H1 (cell line): ENCODE measurements around the gene TARBP2. TPM values are rescaled to one million over a fixed set of nuclear protein-coding genes. Genes with fewer than 3 reads are reported as not detected.

Experiments used
- SIN3A ChIP-seq, 2 experiments: IDR thresholded peaks in 1 of 2; conservative IDR thresholded peaks in 1 of 2; 2 replicates each; pipeline ENCODE4 v1.6.1; 2011 to 2012; ENCODE audit warnings: low read length in 2 of 2, improper control_type of control experiment in 1 of 2, low read depth in 1 of 2, mild to moderate bottlenecking in 1 of 2
- polyA plus RNA-seq, 7 experiments: library from polyadenylated mRNA; depleted of rRNA in 3 of 7; stranded (reverse) in 5 of 7; unstranded in 2 of 7; fragments of >200 nt in 5 of 7; fragments of 200-250 nt in 2 of 7; gene quantifications; 1 replicate in 5 of 7; 2 replicates in 1 of 7; 4 replicates in 1 of 7; pipeline versions ENCODE4 v1.2.1 to v1.2.3, GENCODE V29; 2011 to 2013; ENCODE audit warnings: missing spikeins in 2 of 7, mixed read lengths in 2 of 7
- total RNA-seq: library from RNA; stranded (reverse); fragmentation: NEBNext Ultra II Directional; extraction: Animal tissue kit (Norgen Biotek cat#: 25700); gene quantifications from 2 replicates; pipeline ENCODE4 v1.2.1, GENCODE V29; 2021

The TARBP2 gene
- total and polyA plus RNA-seq, 2 of the 8 experiments (the other 6 are each of a cell fraction or from before 2014, with no cell fraction given) = 69.9 to 122 TPM

- TF ChIP-seq SIN3A (conservative IDR thresholded peaks at IDR 0.05 in 1 of 2, IDR thresholded peaks at IDR 0.05 in 1 of 2; ENCODE audit: low read depth in 1 of 2, low read length in 2 of 2) = no peak
Measured at GRCh38 chr12:53485955-53486735, 14.9 kb upstream of the TARBP2 start (continued).
